ENCODE measurements around the gene ZNF397.

ZNF397 gene

GRCh38 chr18:35231052-35231451, 9.8 kb upstream of the ZNF397 start:
- TF ChIP-seq GATA1 (IDR thresholded peaks at IDR 0.05; ENCODE audit: low read depth, low read length) = no peak
- TF ChIP-seq POLR2A (IDR thresholded peaks at IDR 0.05; ENCODE audit: low read length) = no peak
- peak; percentile 87 to 93 for DNase-seq

- DNase-seq = peak in 1 of 2 experiments; percentile 22
- TF ChIP-seq POLR2A (IDR thresholded peaks at IDR 0.05; ENCODE audit: low read length) = no peak
- no peak for TF ChIP-seq GATA1 (IDR thresholded peaks at IDR 0.05; ENCODE audit: low read depth, low read length)
Observed at GRCh38 chr18:35236571-35237363, 4.1 kb upstream of the ZNF397 start.

GRCh38 chr18:35239314-35239713, 1.5 kb upstream of the ZNF397 start:
- DNase-seq = no peak
- TF ChIP-seq POLR2A (IDR thresholded peaks at IDR 0.05; ENCODE audit: low read length) (no peak), GATA1 (IDR thresholded peaks at IDR 0.05; ENCODE audit: low read depth, low read length) (no peak)

GRCh38 chr18:35241448-35241804, 592 bp downstream of the ZNF397 start:
- TF ChIP-seq GATA1 (IDR thresholded peaks at IDR 0.05; ENCODE audit: low read depth, low read length) (no peak), POLR2A (IDR thresholded peaks at IDR 0.05; ENCODE audit: low read length) (no peak)
- peak in 1 of 2 experiments; percentile 70 for DNase-seq

- TF ChIP-seq GATA1 (IDR thresholded peaks at IDR 0.05; ENCODE audit: low read depth, low read length) (no peak), POLR2A (IDR thresholded peaks at IDR 0.05; ENCODE audit: low read length) (no peak)
- DNase-seq = no peak
Observed at GRCh38 chr18:35242426-35242825, 1.6 kb downstream of the ZNF397 start.

GRCh38 chr18:35244671-35245070, 3.8 kb downstream of the ZNF397 start:
- no peak for DNase-seq
- TF ChIP-seq GATA1 (IDR thresholded peaks at IDR 0.05; ENCODE audit: low read depth, low read length) = no peak
- TF ChIP-seq POLR2A (IDR thresholded peaks at IDR 0.05; ENCODE audit: low read length) = no peak

- DNase-seq = no peak
- TF ChIP-seq GATA1 (IDR thresholded peaks at IDR 0.05; ENCODE audit: low read depth, low read length) (no peak), POLR2A (IDR thresholded peaks at IDR 0.05; ENCODE audit: low read length) (no peak)
Observed at GRCh38 chr18:35245719-35246317, 5.0 kb downstream of the ZNF397 start.

GRCh38 chr18:35246831-35247230, 6.0 kb downstream of the ZNF397 start:
- TF ChIP-seq GATA1 (IDR thresholded peaks at IDR 0.05; ENCODE audit: low read depth, low read length) = no peak
- TF ChIP-seq POLR2A (IDR thresholded peaks at IDR 0.05; ENCODE audit: low read length) = no peak
- no peak for DNase-seq

- DNase-seq = no peak
- TF ChIP-seq POLR2A (IDR thresholded peaks at IDR 0.05; ENCODE audit: low read length) = no peak
Observed at GRCh38 chr18:35247412-35248249, 6.8 kb downstream of the ZNF397 start.

GRCh38 chr18:35248429-35248828, 7.6 kb downstream of the ZNF397 start:
- no peak for DNase-seq
- no peak for TF ChIP-seq POLR2A (IDR thresholded peaks at IDR 0.05; ENCODE audit: low read length)
- TF ChIP-seq GATA1 (IDR thresholded peaks at IDR 0.05; ENCODE audit: low read depth, low read length) = no peak

GRCh38 chr18:35252466-35252865, 11.6 kb downstream of the ZNF397 start:
- no peak for DNase-seq
- no peak for TF ChIP-seq POLR2A (IDR thresholded peaks at IDR 0.05; ENCODE audit: low read length)
- no peak for TF ChIP-seq GATA1 (IDR thresholded peaks at IDR 0.05; ENCODE audit: low read depth, low read length)

- TF ChIP-seq GATA1 (IDR thresholded peaks at IDR 0.05; ENCODE audit: low read depth, low read length) (no peak), POLR2A (IDR thresholded peaks at IDR 0.05; ENCODE audit: low read length) (no peak)
- DNase-seq = no peak
Observed at GRCh38 chr18:35253655-35254287, 12.9 kb downstream of the ZNF397 start.

GRCh38 chr18:35256947-35257346, 16.1 kb downstream of the ZNF397 start:
- no peak for TF ChIP-seq POLR2A (IDR thresholded peaks at IDR 0.05; ENCODE audit: low read length)
- TF ChIP-seq GATA1 (IDR thresholded peaks at IDR 0.05; ENCODE audit: low read depth, low read length) = no peak
- no peak for DNase-seq

GRCh38 chr18:35264409-35264808, 23.6 kb downstream of the ZNF397 start:
- TF ChIP-seq POLR2A (IDR thresholded peaks at IDR 0.05; ENCODE audit: low read length) (no peak), GATA1 (IDR thresholded peaks at IDR 0.05; ENCODE audit: low read depth, low read length) (no peak)
- no peak for DNase-seq

All from erythroblast (primary cell).